ENCODE data around the gene KLHL40. TPM values are rescaled to one million over a fixed set of nuclear protein-coding genes. Genes with fewer than 3 reads are reported as not detected.

The KLHL40 gene
- total RNA-seq, 2 experiments from 2014 or later: not detected

- Mint-ChIP-seq H3K4me3 (no peak overlapping the region), H3K9me3 (no peaks in the 10 kb centered on the region), H3K27me3 (no peaks in the 10 kb centered on the region), H3K27ac (no peak overlapping the region), H3K36me3 (no peaks in the 10 kb centered on the region), H3K4me1 (no peaks in the 10 kb centered on the region)
- no peak for DNase-seq
- POLR2A ChIA-PET: no interaction called here
- ATAC-seq (ENCODE audit: low read depth): peak; percentile 27
Observed at GRCh38 chr3:42660898-42661297, 24.4 kb upstream of the KLHL40 start.

DNA sequence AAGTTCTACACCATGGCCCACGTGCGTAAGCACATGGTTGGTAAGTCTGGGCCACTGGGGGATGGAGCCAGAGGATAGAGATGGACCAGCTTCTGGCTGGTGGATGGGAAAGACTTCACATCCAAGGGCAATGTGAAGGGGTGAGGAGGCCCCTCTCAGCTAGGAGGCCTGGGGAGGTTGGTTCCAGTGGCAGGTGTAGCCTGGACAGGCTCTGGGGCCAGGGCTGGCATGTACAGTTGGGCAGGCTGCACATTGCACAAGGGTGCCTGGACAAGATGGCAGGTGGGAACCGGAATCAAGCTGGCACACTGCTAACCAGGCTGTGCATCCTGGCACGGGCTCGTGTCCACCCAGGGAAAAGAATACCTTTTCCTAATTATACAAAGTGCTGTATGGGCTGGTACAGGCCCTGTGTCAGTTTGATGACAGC is 23.7 kb upstream of the KLHL40 start:
- DNase-seq: no peak
- H3K27ac Mint-ChIP-seq: no peak overlapping the region
- POLR2A ChIA-PET: interaction anchor here (1.3 kb wide), 1 partner anchor 61 kb away, joined by 3 read pairs; the partner anchor contains the start of gene NKTR
- no peaks in the 10 kb centered on the region for H3K4me1 Mint-ChIP-seq
- no peaks in the 10 kb centered on the region for H3K36me3 Mint-ChIP-seq
- H3K9me3 Mint-ChIP-seq: no peaks in the 10 kb centered on the region
- ATAC-seq (ENCODE audit: low read depth): no peak
- no peak overlapping the region for H3K4me3 Mint-ChIP-seq
- H3K27me3 Mint-ChIP-seq: no peaks in the 10 kb centered on the region

DNA sequence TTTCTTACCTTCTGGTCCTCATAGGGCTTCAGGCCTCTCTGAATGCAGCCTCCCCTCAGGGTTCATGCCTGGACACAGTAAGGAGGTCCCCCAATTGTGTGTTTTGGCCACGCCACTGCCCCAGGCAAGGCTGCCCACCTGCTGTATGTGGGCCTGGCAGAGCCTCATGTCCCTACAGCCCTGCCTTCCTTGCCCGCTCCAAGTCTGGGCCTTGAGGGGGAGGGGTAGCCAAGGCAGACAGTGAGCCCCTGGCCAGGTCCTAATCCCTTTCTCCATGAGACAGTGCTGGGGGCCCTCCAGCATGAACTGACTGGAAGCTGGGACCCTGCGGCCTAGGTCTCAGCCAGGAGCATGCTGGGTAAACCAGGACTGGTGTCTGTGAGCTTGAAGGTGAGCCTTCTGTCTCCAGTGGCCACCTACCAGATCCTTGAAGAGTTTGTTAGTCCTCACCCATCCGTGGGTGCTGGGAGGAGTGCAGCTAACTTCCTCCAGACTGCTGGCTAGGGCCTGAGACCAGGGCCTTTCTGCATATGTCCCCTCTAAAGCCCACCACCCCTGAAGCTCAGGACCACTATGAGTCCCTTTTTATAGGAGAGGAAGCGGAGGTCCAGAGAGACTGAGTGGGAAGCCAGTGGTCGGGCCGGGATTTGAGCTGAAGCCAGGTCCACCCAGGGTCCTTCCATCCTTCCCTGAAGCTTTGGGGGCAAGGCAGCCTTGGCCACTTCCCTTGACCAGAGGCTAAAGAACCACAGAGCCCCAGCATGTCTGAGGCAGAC is 23.1 kb upstream of the KLHL40 start:
- Mint-ChIP-seq H3K4me3 (no peak overlapping the region), H3K4me1 (no peaks in the 10 kb centered on the region), H3K27ac (no peak overlapping the region), H3K27me3 (no peaks in the 10 kb centered on the region), H3K9me3 (no peaks in the 10 kb centered on the region), H3K36me3 (no peaks in the 10 kb centered on the region)
- DNase-seq: no peak
- POLR2A ChIA-PET: interaction anchor here (1.3 kb wide), 1 partner anchor 62 kb away, joined by 3 read pairs; the partner anchor contains the start of gene NKTR
- no peak for ATAC-seq (ENCODE audit: low read depth)

DNA sequence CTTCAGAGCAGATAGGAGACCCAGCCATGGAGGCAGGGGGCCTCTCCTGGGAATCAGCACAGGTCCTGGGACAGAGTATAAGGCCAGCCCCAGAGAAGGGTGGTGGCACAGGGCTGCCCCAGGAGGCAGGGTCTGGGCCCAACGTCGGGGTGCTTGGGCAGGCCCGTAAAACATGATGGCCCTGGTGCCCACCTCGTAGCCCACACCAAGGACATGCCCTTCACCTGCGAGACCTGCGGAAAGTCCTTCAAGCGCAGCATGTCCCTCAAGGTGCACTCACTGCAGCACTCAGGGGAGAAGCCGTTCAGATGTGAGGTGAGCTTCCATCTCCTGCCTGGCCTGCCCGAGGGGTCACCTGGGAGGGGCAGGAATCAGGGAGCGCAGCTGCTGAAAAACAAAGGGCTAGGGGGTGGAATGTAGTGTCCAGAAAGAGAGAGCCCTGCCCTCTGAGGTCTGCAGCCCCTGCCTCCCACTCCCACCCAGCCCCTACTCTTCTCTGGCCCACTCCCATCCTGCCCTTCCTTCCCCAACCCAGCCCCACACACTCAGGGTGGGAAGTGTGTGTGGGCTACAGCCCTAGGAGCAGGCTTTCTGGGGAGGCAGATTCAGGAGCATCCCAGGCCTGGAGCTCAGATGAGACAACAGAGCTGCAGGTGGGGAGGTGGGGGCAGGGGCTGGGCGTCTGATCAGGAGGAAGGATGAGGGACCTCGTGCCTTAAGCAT is 22.4 kb upstream of the KLHL40 start:
- DNase-seq (no peak), ATAC-seq (ENCODE audit: low read depth) (no peak)
- no peaks in the 10 kb centered on the region for H3K27me3 Mint-ChIP-seq
- no peak overlapping the region for H3K27ac Mint-ChIP-seq
- no peaks in the 10 kb centered on the region for H3K36me3 Mint-ChIP-seq
- H3K9me3 Mint-ChIP-seq: no peaks in the 10 kb centered on the region
- H3K4me3 Mint-ChIP-seq: no peak overlapping the region
- POLR2A ChIA-PET: interaction anchor here (1.3 kb wide), 1 partner anchor 63 kb away, joined by 3 read pairs; the partner anchor contains the start of gene NKTR
- H3K4me1 Mint-ChIP-seq: no peaks in the 10 kb centered on the region

GRCh38 chr3:42663581-42664437 is 21.5 kb upstream of the KLHL40 start:
- Mint-ChIP-seq H3K9me3 (no peaks in the 10 kb centered on the region), H3K36me3 (no peaks in the 10 kb centered on the region), H3K27ac (no peak overlapping the region), H3K4me3 (no peak overlapping the region), H3K27me3 (no peaks in the 10 kb centered on the region), H3K4me1 (no peaks in the 10 kb centered on the region)
- POLR2A ChIA-PET: no interaction called here
- no peak for DNase-seq
- ATAC-seq (ENCODE audit: low read depth): no peak

DNA sequence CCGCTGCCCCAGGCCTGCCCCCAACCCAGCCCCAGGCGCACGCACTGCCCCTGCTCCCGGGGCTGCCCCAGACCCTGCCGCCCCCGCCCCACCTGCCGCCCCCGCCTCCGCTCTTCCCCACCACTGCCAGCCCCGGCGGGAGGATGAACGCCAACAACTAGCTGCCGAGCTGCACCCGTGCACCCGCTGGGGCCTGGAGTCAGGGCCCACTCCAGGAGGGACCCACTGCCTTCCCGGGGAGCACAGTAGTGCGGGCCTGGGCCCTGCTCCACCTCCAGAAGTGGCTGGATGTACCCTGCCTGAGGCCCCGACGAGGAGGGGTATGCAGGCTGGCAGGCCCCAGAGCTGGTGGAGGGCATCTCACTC is 20.9 kb upstream of the KLHL40 start:
- ATAC-seq (ENCODE audit: low read depth) (no peak), DNase-seq (no peak)
- Mint-ChIP-seq H3K27ac (no peak overlapping the region), H3K27me3 (no peaks in the 10 kb centered on the region), H3K4me1 (no peaks in the 10 kb centered on the region), H3K4me3 (no peak overlapping the region), H3K36me3 (no peaks in the 10 kb centered on the region), H3K9me3 (peaks cover 1% of the 10 kb centered on the region)
- POLR2A ChIA-PET: no interaction called here

DNA sequence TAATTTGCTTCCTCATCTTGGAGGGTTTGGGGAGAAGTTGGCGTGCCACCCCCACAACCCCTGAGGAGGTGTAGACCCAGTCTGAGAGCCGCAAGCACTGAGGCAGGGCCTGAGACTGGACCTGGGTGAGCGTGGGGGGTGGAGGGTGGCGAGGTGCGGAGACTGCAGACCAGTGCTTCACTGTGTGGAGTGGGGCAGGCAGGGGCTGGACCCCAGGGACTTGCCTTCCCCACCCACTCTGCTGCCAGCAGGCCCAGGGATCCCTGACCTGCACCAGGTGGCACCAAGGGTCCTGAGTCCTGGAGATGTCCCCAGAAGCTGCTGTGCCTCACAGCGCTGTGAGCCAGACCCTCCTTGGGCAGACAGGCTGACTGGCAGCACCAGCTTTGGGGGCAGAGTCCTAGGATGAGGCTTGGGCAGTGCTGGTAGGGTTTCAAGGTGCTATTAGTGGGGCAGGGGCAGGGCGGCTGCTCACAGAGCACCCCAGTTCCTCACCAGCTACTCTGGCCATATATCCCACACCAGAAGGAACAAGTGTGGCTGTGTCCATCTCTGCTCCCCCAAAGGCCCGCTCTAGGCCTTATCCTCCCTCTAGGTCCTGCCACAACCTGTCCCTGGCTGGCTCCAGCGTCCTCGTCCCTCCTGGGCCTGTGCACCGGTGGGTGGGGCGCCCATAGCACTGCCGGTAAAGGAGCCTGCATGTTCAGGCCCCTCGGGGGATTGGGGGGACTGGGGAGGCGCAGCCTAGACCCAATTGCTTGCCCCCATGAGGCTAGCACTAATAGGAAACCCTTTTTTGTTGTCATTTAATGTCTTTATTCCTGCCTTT is 20.1 kb upstream of the KLHL40 start:
- POLR2A ChIA-PET: no interaction called here
- Mint-ChIP-seq H3K27ac (no peak overlapping the region), H3K9me3 (peaks cover 1% of the 10 kb centered on the region), H3K27me3 (no peaks in the 10 kb centered on the region), H3K4me3 (no peak overlapping the region), H3K36me3 (no peaks in the 10 kb centered on the region), H3K4me1 (no peaks in the 10 kb centered on the region)
- ATAC-seq (ENCODE audit: low read depth) (no peak), DNase-seq (no peak)

GRCh38 chr3:42666022-42666421 is 19.3 kb upstream of the KLHL40 start:
- Mint-ChIP-seq H3K4me1 (no peaks in the 10 kb centered on the region), H3K27me3 (no peaks in the 10 kb centered on the region), H3K36me3 (no peaks in the 10 kb centered on the region), H3K27ac (no peak overlapping the region), H3K9me3 (peaks cover 1% of the 10 kb centered on the region), H3K4me3 (no peak overlapping the region)
- POLR2A ChIA-PET: no interaction called here
- ATAC-seq (ENCODE audit: low read depth) (no peak), DNase-seq (no peak)

DNA sequence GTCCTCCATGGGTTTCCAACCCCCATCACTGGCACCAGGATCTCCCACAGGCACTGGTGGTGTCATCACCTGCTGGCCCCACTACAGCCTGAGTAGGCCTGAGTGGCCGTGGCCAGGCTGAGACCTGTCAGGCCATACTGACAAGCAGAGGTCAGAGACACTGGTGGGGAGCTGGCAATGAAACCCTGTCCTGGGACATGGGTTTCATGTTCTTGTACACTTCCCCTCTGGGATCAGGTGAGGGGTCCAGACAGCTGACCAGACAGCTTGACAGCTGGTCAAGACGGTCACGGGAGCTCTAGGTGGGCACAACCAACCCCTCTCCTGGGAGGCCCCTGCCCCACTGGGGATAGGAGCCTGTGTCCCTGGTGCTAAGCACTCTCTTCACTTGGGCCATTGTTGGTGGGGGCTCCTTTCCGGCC is 18.7 kb upstream of the KLHL40 start:
- no peak overlapping the region for H3K27ac Mint-ChIP-seq
- no peak overlapping the region for H3K4me3 Mint-ChIP-seq
- POLR2A ChIA-PET: no interaction called here
- ATAC-seq (ENCODE audit: low read depth) (no peak), DNase-seq (no peak)
- peaks cover 1% of the 10 kb centered on the region for H3K9me3 Mint-ChIP-seq
- no peaks in the 10 kb centered on the region for H3K4me1 Mint-ChIP-seq
- no peaks in the 10 kb centered on the region for H3K27me3 Mint-ChIP-seq
- no peaks in the 10 kb centered on the region for H3K36me3 Mint-ChIP-seq

DNA sequence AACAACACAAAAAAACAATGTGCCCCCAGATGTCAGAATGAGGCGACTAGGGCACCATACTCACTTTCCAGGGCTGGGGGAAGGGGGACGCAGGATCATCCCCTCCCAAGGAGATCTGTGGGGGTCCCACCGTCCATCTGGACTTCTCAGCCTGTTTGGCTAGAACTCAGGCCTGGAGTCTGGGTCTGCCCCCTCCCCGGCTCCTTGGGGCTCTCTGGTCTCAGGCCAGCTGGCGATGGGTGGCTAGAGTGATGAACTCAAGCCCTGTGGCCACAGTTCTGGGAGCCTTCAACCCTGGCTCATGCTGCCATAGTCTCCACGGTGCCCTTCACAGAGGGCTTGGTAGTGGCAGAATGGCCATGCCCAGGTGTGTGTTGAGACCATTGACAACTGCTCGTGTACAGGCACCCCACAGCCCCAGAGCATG is 18.2 kb upstream of the KLHL40 start:
- no peaks in the 10 kb centered on the region for H3K36me3 Mint-ChIP-seq
- no peaks in the 10 kb centered on the region for H3K4me1 Mint-ChIP-seq
- ATAC-seq (ENCODE audit: low read depth): no peak
- H3K4me3 Mint-ChIP-seq: no peak overlapping the region
- no peak for DNase-seq
- H3K27ac Mint-ChIP-seq: no peak overlapping the region
- H3K9me3 Mint-ChIP-seq: peaks cover 1% of the 10 kb centered on the region
- no peaks in the 10 kb centered on the region for H3K27me3 Mint-ChIP-seq
- POLR2A ChIA-PET: no interaction called here

DNA sequence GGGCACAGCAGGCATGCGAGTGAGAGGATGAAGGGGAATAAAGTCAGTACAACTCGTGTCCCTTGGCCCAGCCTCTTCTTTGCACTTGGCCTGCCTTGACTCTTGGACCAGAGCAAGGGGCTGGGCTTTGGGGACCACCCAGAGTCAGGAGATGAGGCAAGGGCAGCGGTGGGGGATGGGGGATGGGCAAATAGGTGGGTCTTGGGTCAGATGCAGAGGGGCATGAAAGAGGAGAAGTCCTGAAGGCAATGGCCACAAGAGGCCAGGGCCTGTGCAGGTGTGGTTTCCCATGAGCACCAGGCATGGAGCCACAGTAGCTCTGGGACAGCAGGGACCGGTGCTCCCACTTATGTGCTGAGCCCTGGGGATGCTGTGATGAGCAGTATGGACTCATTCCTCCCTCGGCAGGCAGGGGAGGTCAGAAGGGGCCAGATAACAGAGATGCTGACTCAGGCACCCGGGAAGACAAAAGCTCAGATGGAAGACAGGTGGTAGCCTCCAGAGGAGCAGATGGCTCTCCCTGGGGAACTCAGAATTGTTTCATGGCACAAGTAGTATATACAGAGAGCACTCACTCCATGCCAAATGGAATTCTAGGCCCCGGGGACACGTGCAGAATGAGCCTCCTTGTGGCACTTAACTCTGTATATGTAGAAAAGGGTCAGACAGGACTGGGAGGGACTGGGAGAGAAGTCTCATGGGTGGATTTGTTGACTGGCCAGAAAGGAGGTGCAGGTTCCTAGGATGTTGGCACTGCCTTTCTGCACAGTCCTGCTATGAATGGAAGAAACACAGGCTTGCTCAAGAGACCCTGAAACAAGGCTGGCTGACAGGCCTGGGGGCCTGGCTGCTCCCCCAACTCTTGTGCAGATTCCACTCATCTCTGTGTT is 17.6 kb upstream of the KLHL40 start:
- no peak for DNase-seq
- no peak overlapping the region for H3K4me3 Mint-ChIP-seq
- POLR2A ChIA-PET: no interaction called here
- H3K36me3 Mint-ChIP-seq: no peaks in the 10 kb centered on the region
- ATAC-seq (ENCODE audit: low read depth): no peak
- H3K27ac Mint-ChIP-seq: no peak overlapping the region
- no peaks in the 10 kb centered on the region for H3K27me3 Mint-ChIP-seq
- peaks cover 1% of the 10 kb centered on the region for H3K9me3 Mint-ChIP-seq
- no peaks in the 10 kb centered on the region for H3K4me1 Mint-ChIP-seq

DNA sequence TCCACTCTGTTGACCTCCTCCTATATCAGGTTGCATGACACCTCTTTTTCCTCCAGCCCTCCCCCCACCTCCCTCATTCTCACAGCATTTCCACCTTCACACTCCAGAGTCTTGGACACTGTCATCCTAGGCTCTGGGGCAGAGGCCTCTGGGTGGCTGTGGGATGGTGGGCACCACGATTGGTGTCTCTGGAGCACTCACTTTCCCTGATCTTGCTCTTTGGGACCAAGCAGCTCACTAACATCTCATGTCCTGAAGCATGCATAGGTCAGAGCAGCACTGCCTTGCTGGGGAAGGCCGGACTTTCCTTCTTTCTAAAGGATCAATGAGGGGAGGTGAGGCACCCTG is 16.9 kb upstream of the KLHL40 start:
- Mint-ChIP-seq H3K27ac (no peak overlapping the region), H3K9me3 (peaks cover 1% of the 10 kb centered on the region), H3K36me3 (no peaks in the 10 kb centered on the region), H3K27me3 (no peaks in the 10 kb centered on the region), H3K4me3 (no peak overlapping the region), H3K4me1 (no peaks in the 10 kb centered on the region)
- POLR2A ChIA-PET: no interaction called here
- no peak for ATAC-seq (ENCODE audit: low read depth)
- DNase-seq: no peak

Data from activated naive CD8-positive, alpha-beta T cell treated with anti-CD3 and anti-CD28 coated beads, Interleukin-2, amount 10 ng/mL, durations not matched to agents 7 days and 5 days (primary cell).